ENCODE data around the gene LCE1E.

LCE1E gene, protein sequence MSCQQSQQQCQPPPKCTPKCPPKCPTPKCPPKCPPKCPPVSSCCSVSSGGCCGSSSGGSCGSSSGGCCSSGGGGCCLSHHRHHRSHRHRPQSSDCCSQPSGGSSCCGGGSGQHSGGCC

DNA sequence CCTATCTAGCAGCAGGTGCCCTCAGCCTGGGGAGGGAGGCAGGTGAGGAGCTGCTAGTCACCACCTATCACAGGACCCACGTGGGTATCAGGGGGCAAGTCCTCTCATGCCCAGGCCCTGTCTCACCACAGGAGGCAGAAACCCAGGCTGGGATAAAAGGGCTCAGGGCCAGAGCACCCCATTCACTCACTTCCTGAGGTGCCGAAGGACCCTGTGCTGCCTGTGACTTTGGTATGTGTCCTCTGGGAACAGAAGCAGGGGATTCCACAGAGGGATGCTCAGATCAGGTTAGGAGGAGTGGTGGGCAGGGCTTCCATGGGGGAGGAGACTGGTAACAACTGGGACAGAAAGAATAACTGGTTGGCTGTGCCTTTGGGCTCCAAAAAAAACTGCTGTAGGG, at the start of gene LCE1E:
Gene LCE1E (plus strand): TSS at position 181 of the 400 bp plus-strand sequence. CDS start 1,043 bp downstream, outside the sequence.
- no peak for DNase-seq

DNA sequence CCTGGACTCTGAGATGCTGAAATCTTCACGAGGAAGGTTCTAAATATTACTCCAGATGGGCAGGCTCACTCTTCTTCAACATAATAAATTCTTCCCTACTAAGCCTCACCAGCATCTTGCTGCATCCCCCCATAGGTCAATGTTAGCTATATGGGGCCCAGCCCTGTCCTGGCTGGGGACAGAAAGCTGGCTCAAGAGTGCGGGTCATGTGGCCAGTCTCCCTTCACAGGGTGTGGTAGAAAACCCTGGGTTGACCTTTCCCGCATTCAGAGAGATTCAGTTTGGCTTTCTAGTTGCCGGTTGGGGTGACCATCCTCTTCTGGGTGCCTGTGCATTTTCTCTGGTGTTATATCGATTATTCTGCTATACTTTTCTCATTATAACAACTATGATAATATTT, 48.1 kb upstream of the LCE1E start:
- no peak for DNase-seq

DNA sequence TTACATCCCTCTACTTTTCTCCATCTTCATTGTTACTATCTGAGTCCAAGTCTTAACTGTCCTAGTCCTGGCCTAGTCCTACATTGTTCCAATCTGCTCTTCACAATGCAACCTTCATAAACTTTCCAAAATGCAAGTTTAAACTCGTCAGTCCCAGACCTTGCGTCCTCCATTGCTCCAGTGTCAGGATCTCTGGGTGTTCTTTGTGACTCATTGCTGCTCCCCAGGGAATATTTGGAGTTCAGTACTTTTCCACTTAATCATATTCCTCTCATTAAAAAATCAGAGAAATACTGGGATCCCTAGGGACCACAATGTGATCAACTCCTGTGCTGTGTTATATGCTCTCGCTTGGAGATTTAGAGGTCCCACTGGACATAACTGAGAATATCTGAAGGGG, 46.2 kb upstream of the LCE1E start:
- DNase-seq, result no peak

DNA sequence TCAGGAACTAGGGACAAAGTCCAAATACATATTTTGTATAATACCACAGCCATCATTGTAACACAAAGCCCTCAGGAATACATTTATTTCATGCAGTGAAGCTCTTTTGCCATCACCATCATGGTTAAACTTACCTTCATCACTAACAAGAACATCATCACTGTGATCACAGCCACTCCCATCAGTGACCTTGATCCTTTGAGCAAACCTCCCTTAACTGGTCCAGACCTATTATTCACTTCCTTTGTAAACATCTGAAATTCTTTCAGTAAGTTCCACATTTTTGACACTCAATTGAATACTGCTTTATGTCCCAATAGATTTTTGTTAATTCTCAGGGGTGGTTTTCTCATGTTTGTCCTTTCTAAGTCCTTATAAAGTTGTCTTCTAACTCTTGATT, 44.4 kb upstream of the LCE1E start:
- DNase-seq, result no peak

DNA sequence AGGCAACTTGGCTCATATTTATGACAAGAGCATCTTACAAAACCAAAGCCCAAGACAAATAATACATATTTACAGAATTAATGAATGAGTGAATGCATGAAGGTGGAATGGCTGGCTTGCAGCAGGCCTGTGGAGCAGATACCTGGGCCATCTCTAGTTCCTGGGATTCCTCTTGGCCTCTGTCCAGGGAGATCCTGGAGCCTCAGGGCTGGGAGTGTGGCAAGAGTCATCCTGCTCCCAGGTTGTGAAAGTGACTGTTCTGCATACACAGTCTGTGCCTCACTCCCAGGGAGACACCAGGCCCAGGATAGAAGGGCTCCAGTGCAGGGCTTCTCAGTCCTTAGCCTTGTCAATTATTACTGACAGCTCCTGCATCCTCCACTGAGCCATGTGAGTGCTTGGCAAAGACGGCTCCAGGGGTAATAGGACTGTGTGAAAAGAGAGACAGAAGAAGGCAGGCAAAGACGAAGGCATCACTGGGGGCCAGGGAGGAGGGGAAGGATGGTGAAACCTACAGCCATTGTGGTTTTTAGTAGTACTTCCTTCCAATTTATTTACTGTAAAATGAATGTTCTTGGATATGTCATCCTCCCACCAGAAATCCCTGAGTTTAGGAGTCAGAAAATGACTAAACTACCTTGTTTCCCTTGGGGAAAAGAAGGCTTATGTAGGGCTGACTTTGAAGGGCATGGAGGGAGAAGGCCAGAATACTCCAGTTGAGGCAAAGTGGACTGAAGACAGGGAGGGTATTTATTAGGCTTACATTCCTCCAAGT, 42.5 kb upstream of the LCE1E start:
- no peak for DNase-seq

DNA sequence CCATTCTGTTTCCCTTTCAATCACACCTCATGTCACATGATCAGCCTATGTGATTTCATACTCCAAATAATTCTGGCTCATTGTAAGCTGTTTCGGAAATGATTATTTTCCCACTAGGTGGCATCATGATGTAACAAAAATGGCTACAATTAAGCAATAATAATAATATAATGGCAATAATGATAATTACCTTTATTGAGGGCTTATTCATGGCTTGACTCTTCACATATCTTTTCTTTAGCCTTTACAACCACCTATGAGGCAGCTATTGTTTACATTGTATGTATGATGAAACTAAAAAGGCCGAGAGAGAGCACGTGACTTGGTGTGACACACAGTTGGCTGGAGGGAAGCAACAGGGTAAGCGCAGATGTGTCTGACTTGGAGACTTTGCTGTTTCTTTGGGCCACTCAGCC, 40.8 kb upstream of the LCE1E start:
- DNase-seq, result no peak

DNA sequence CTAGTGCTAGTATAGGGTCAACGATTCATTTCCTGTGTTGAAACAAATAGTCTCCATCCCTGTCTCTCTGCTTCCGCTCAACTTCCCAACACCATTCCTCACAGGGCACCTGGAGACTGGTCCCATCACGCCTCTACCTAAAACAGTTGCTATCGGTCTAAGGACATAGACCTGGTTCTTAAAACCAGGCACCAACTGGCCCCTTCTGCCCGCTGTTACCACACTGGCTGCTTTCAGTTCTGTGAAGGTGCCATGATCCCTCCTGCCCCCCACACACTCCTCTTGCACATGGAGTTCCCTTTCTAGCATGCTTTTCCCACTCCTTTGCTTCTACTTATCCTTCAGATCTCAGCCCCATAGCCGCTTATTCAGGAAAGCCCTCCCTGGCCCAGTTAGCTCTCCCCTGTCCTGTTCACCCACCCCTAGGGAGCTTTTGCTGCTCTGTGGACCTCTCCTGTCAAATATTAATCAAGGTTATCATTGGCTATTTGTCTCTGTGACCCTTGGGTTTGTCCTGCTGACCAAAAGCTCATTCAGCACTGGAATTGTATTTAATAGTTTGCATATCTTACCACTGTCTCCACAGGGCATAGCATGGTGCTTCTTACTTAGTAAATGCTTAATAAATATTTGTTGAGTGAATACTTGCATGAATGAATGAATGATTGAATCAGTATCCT, 40.2 kb upstream of the LCE1E start:
- DNase-seq, result no peak

DNA sequence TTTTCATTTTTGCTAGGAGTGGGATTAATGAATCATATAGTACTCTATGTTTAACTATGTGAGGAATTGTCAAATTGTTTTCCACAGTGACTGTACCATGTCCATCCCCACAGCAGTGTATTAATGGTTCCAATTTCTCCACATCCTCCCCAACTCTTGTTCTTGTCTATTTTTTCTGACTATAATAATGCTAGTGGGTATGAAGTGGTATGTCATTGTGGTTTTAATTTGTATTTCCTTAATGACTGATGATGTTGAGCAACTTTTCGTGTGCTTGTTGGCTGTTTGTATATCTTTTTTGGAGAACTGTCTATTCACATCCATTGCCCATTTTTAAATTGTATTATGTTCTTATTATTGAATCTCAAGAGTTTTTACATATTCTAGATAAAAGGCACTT, 38.2 kb upstream of the LCE1E start:
- DNase-seq, result no peak

DNA sequence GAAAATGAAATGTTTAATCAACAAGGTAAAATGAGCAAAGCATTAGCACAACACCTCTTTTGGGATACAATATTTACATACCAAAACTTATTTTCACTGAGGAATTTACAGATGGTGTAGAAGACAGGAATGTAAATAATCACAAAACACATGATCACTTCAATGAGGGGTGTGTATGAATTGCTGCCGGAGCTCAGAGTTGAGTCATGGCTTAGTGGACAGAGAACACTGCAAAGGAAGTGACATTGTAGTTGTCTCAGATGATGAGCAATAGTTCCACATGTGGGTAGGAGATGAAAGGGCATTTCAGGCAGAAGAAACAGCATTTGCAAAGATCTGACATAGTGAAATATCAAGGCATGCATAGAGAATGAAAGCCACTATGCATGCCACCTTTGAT, 33.8 kb upstream of the LCE1E start:
- DNase-seq, result no peak

DNA sequence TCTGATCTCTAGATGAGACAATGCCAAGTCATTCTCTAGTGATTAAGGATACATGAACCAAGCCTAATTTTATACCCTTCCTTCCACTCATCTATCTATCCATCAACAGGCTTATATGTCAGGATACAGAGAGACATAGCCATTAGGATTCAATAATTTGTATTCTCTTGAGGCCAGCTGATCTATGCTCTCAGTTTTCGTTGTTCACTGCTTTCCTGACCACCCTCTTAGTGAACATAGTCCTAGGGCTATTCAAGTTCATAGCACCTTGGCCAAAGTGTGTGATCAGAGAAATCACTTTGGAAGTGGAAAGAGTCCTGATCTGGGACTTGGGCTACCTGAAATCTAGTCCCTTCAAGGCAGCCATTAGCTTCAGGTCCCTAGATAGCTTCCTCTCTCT, 32.5 kb upstream of the LCE1E start:
- DNase-seq, result no peak

DNA sequence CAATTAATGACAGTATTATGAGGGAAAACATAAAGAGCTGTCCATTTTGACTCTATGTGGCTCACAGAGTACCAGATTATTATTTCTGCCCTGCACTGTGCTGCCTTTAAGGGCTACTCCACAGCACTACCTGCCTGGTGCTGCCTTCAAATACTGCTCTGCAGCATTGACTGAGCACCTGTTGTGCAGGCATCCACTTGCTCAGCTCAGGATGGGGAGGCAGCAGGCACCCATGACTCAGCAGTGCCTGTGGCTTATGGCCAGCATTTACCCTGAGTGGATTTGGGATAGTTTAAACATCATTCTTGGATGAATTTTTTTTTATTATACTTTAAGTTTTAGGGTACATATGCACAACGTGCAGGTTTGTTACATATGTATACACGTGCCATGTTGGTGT, 29.2 kb upstream of the LCE1E start:
- DNase-seq, result no peak

DNA sequence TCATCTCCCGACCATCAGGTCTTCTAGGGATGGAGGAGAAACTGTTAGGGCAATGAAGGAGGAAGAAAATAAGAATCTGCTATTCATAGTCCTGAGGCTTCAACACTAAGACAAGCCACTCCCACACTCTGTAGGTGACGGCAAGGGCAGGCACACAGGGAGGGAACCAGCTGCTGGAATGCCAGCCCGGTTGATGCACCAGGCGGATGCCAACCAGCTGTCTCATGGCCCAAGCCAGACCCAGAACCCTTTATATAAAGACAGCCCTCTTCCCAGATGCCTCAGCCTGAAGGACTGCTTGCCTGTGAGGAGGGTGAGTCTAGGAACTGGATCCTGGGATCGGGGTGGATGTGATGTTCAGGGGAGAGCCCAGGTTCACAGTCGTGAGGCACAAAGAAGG, 28.3 kb upstream of the LCE1E start, which contains the start of gene KPRP:
Gene KPRP (plus strand): TSS at position 279 of the 400 bp plus-strand sequence. CDS start 1,564 bp downstream, outside the sequence.
- DNase-seq, result no peak

DNA sequence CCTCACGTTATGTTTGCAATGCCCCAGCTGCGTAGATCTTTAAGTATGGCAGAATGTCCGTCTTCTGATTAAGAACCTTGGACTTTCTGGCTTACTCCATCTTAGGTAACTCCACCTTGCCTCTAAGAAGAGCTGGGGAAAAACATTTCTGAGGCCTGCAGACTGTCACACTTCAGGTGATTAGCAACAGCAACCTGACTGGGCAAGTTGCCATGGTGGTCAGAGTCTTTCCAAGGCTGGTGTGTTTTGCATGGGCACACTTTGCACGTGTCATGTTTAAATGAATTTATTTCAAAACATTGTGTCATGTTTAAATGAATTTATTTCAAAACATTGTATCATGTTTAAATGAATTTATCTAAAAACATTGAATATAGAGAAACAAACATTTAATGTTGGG, 27.4 kb upstream of the LCE1E start:
- no peak for DNase-seq

DNA sequence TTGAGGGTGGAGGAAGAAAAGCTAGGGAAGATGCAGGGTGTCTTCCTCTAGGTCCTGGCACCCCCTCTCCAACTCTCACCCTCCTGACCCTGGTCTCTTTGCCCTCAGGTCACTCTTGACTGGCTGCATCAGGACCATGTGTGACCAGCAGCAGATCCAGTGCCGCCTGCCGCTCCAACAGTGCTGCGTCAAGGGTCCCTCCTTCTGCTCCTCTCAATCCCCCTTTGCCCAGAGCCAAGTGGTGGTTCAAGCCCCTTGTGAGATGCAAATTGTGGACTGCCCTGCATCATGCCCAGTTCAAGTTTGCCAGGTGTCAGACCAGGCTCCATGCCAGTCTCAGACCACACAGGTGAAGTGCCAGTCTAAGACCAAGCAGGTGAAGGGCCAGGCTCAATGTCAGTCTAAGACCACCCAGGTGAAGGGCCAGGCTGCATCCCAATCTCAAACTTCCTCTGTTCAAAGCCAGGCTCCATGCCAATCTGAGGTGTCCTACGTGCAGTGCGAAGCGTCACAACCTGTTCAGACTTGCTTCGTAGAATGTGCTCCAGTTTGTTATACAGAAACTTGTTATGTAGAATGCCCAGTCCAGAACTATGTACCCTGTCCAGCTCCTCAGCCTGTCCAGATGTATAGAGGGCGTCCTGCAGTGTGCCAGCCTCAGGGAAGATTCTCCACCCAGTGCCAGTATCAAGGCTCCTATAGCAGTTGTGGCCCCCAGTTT, 26.4 kb upstream of the LCE1E start:
- no peak for DNase-seq

DNA sequence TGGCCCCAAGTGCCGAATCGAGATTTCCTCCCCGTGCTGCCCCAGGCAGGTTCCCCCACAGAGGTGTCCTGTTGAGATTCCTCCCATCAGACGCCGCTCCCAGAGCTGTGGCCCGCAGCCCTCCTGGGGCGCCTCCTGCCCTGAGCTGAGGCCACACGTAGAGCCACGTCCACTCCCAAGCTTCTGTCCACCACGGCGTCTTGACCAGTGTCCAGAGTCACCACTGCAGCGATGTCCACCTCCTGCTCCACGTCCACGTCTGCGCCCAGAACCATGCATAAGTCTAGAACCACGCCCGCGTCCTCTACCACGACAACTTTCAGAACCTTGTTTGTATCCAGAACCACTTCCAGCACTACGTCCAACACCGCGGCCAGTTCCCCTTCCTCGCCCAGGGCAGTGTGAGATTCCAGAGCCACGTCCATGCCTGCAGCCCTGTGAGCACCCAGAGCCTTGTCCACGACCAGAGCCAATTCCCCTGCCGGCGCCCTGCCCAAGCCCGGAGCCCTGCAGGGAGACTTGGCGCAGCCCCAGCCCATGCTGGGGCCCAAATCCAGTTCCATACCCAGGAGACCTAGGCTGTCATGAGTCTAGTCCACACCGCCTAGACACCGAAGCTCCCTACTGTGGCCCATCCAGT, 25.4 kb upstream of the LCE1E start:
- DNase-seq, result no peak

DNA sequence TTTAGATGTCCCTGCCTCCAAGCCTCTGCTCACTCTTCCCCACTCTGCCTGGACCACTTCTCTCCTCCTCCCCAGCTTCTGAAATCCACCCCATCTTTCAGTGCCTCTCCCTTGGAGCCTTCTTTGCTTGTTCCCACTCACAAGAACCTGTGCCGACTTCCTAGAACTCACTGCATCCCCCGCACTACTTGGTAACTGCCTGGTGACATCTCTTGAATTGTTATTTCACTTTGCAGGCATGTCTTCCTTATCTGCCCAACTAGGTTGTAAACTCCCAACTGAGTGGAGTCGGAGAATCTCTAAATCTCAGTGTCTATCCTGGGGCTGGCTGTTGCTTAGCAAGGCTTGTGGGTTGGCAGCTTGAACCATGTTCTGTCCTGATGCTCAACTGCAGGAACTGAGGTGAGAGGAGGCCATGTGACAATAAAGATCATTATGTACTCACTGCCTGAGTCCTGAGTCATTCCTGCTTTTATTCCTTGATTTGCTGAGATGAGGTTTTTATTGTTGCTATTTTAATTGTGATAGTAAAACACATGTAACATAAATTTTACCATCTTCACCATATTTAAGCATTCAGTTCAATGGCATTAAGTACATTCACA, 24.3 kb upstream of the LCE1E start:
- no peak for DNase-seq

DNA sequence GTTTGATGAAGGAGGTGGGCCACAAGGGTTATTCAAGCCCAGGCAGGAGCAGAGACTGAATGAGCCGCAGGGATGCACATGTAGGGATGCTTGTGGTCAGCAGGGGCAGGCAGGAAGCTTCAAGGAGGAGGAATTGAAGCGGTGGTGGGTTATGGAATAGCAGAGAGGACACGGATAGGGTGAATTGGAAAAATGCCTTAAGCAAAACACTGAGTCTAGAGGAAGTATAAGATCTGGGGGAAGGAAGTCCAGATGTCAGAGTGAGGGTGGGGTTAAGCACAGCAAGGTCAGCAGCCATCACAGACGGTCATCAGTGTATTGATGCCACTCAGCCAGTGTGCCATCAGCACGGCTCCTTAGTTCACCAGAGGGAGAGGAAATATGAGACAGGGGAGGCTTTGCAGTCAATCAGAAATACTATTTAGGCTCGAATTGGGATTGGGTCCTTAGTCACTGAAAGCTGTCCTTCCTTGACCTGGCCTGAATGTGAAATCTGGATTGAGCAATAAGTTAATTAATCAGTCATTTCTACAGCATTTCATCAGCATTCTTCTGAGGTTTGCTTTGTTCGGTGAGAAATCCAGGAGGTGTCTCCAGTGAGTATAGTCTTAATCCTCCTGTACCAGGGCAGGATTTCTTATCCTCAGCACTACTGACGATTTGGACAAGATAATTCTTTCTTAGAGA, 17.1 kb upstream of the LCE1E start:
- DNase-seq, result no peak

DNA sequence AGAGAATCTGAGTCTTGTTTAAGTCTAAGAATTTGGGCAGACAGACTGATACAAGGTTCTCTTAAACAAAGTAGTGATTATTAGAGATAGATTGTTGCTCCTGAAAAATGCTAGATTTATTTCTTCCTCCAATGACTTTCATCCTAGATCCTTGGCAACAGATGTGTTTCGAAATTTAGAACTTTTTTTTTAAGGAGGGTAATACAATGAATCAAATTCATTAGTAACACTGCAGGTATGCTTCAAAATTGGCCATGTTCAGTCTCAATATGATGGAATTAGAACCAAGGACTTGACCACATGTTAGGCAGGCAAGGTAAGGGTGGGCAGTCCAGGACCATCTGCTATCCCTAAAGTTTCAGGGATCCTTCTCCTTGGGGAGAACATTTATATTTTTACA, 15.6 kb upstream of the LCE1E start:
- DNase-seq, result no peak

DNA sequence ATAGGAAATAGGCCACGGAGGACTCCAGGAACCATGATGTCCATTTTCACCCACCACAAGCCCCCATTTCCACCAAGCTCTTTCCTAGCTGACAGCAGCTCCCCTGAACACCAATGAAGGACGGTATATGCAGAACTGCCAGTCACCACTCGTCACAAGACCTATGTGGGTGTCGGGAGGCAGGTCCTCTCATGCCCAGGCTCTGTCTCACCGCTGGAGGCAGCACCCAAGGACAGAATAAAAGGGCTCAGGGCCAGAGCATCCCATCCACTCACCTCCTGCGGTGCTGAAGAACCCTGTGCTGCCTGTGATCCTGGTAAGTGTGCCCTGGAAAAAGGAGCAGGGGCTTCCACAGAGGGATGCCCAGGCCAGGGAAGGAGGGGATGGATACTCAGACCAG, 11.2 kb upstream of the LCE1E start, which contains the start of gene LCE1F:
Gene LCE1F (plus strand): TSS at position 266 of the 400 bp plus-strand sequence. CDS start 1,232 bp downstream, outside the sequence.
- DNase-seq, result no peak

DNA sequence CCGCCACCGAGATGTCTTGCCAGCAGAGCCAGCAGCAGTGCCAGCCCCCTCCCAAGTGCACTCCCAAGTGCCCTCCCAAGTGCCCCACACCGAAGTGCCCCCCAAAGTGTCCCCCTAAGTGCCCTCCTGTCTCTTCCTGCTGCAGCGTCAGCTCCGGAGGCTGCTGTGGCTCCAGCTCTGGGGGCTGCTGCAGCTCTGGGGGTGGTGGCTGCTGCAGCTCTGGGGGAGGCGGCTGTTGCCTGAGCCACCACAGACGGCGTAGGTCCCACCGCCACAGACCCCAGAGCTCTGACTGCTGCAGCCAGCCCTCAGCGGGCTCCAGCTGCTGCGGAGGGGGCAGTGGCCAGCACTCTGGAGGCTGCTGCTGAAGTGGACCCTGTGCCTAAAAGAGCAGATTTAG, 9.7 kb upstream of the LCE1E start:
- no peak for DNase-seq

DNA sequence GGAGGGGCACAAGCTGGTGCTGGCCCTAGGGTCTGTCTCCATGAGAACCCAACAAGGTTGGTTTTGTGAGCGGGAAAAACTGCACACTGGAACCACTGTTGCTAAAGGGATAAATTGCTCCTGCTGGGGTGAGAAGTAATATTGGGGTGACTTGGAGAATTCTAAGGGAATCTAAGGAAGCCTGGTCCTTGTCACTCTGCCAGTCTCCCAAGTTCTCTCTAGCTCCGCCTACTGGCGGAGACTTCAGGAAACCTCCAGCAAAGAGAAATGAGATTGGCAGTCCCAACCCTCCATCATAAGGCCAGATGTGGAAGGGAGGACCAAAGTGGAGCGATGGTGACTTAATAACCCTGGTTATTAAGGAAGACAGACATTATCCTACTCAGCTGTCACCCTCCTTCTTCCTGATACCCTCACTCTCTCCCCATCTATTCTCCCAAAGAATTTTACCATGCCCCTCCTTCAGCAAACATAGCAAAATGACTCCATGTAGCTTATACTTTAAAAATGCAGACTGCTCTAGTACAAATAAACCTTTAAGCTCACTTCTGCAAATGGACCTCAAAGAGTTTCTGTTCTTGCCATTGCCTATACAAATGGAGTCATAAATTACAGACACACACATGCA, 8.4 kb upstream of the LCE1E start:
- no peak for DNase-seq

Measured in NCI-H187 treated with DMSO at 0.1 percent for 48 hours (cell line).